AG04450 (cell line): Measurements from ENCODE around the gene ARHGAP6. TPM values are rescaled to one million over a fixed set of nuclear protein-coding genes. Genes with fewer than 3 reads are reported as not detected.

Experiments
- CTCF ChIA-PET: fragments of 300-600, 350-600 bp; formaldehyde crosslinking; extraction: SDS; loops from one replicate; lab custom pipeline; 2022; ENCODE audit warnings: antibody characterized with exemption, inconsistent platforms; lab: Charles Lee
- POLR2A ChIA-PET: fragments of 350-600 bp; formaldehyde crosslinking; extraction: SDS; loops from one replicate; lab custom pipeline; 2021; ENCODE audit warnings: antibody characterized with exemption, inconsistent platforms; lab: Yijun Ruan, JAX
- DNase-seq: peaks from one replicate; pipeline ENCODE4 v3.0.0-alpha.2; 2011; ENCODE audit warnings: low read depth, low spot score
- H3K27ac ChIP-seq: one replicate; pipeline ENCODE4 v1.5.1; 2012; ENCODE audit warnings: low read depth, low read length, control low read depth
- H3K27me3 ChIP-seq: one replicate; pipeline ENCODE4 v1.6.0; 2012; ENCODE audit warnings: low read length; ENCODE audit not compliant: control insufficient read depth, insufficient read depth
- H3K4me3 ChIP-seq: 2 replicates; pipeline ENCODE4 v1.5.1; 2011; ENCODE audit warnings: mild to moderate bottlenecking, low read depth, low read length, control low read depth
- H3K9me3 ChIP-seq: 2 replicates; pipeline ENCODE4 v1.5.1; 2012; ENCODE audit warnings: low read length; ENCODE audit not compliant: control insufficient read depth, insufficient read depth
- polyA plus RNA-seq: library from polyadenylated mRNA; depleted of rRNA; stranded (reverse); fragments of >200 nt; gene quantifications from 2 replicates; pipeline ENCODE4 v1.2.3, GENCODE V29; 2011
- TF ChIP-seq, protein P1 (sequence below): IDR thresholded peaks from 2 replicates; pipeline ENCODE4 v1.5.1; 2011; ENCODE audit warnings: low read depth, low read length, control low read depth, inconsistent platforms

ARHGAP6 gene
- polyA plus RNA-seq, 1 experiment, result 4.0 TPM

DNA sequence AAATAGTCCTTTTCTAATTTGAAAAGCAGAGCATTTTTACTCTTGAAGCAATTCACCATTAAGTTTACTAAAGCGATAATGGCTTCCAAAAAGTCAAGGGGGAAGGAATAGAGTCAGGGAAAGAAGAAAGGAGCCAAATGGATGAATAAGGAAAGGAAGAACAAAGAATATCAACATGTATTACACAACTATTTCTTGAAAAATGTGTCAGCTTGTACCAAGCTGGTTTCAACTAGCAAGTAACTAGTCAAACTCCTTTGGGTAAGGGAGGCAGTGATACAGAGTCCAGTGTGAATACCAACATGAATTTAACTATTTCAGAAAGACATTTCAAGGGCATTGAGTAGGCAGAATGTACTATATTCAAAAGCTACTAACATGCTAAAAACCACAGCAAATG is 112.1 kb downstream of the ARHGAP6 start:
- TF ChIP-seq, protein P1, sequence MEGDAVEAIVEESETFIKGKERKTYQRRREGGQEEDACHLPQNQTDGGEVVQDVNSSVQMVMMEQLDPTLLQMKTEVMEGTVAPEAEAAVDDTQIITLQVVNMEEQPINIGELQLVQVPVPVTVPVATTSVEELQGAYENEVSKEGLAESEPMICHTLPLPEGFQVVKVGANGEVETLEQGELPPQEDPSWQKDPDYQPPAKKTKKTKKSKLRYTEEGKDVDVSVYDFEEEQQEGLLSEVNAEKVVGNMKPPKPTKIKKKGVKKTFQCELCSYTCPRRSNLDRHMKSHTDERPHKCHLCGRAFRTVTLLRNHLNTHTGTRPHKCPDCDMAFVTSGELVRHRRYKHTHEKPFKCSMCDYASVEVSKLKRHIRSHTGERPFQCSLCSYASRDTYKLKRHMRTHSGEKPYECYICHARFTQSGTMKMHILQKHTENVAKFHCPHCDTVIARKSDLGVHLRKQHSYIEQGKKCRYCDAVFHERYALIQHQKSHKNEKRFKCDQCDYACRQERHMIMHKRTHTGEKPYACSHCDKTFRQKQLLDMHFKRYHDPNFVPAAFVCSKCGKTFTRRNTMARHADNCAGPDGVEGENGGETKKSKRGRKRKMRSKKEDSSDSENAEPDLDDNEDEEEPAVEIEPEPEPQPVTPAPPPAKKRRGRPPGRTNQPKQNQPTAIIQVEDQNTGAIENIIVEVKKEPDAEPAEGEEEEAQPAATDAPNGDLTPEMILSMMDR, result no peak
- H3K9me3 ChIP-seq, result no peaks in the 10 kb centered on the region
- CTCF ChIA-PET, result interaction anchor here (1.5 kb wide), 1 partner anchor 171 kb away, joined by 7 read pairs; no protein-coding TSS in a partner anchor
- no peak for DNase-seq
- H3K27me3 ChIP-seq, result no peaks in the 10 kb centered on the region
- H3K27ac ChIP-seq, result no peak overlapping the region
- no peak overlapping the region for H3K4me3 ChIP-seq
- POLR2A ChIA-PET, result no interaction called here

DNA sequence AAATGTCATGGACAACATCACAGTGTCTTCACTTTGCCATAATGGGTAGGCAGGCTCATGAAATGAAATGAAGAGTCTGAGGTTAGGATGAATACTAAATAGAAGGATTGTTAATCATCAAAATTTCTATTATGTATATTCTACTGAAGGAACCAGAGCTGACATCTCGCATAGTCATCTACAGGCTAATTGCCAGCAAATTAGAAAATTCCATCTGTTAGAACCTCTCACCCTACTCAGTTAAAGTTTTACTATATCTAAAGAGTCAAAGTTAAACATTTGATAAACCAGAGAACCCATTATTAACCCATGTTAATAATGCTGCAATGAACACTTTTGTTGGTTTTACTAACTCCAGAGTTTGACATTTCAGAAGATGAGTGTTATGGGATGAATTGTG is 114.6 kb downstream of the ARHGAP6 start:
- ChIA-PET CTCF (no interaction called here), POLR2A (no interaction called here)
- H3K9me3 ChIP-seq, result no peaks in the 10 kb centered on the region
- no peaks in the 10 kb centered on the region for H3K27me3 ChIP-seq
- TF ChIP-seq, protein P1, result no peak
- no peak overlapping the region for H3K4me3 ChIP-seq
- no peak overlapping the region for H3K27ac ChIP-seq
- DNase-seq, result no peak

DNA sequence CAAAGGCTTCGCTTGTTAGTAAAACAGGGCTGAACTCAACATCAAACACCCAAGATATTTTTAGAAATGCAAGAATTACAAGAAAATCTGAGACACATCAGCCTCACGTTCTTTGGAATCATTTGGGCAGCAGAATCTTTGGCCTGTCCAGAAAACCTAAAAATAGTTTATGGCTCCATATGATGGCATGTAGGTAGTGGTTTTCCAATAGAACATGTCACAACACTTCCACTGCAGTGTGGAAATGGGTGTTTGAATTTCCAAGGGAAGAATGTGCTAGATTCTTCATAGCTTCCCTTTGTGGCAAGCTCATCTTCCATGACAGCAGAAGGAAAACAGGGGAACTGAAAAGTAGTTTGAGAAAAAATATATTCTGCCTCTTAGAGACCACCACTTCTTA is 118.8 kb downstream of the ARHGAP6 start:
- TF ChIP-seq, protein P1, result no peak
- Histone ChIP-seq H3K27ac (no peak overlapping the region), H3K4me3 (no peak overlapping the region), H3K9me3 (no peaks in the 10 kb centered on the region), H3K27me3 (no peaks in the 10 kb centered on the region)
- DNase-seq, result no peak
- ChIA-PET CTCF (no interaction called here), POLR2A (no interaction called here)

DNA sequence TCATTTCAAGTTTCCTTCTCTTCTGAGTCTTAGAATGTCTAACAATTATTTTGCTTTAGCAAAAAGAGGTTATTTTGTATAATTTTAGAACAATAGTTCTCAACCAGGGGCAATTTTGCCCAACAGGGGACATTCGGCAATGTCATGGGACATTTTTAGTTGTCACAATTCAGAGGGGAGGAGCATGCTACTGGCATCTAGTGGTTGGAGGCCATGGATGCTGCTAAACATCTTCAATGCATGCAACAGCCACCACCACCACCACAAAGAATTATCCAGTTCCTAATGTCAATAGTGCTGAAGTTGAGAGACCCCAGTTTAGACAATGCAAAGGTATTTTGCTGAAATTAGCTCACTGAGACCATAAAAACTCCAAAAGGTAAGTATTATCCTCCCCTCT is 122.5 kb downstream of the ARHGAP6 start:
- ChIA-PET CTCF (no interaction called here), POLR2A (no interaction called here)
- no peak overlapping the region for H3K27ac ChIP-seq
- DNase-seq, result no peak
- TF ChIP-seq, protein P1, result no peak
- no peaks in the 10 kb centered on the region for H3K9me3 ChIP-seq
- no peak overlapping the region for H3K4me3 ChIP-seq
- H3K27me3 ChIP-seq, result no peaks in the 10 kb centered on the region

DNA sequence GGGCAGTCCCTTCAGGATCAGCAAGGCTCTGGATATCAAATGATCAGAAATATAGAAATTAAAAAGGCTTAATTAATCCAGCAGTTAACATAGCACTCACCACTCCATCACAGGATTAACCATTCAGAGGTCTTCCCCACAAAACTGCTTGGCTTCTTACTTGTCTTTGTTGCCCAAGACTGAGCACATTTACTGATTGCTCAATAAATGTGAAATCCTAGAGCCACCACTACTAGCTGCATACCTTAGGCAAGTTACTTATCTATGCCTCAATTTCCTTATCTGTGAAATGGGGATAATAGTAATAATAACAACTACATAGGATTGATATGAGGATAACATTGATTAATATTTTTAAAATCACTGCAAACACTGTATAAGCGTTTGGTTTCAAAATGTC is 124.2 kb downstream of the ARHGAP6 start:
- Histone ChIP-seq H3K9me3 (no peaks in the 10 kb centered on the region), H3K27ac (no peak overlapping the region), H3K4me3 (no peak overlapping the region), H3K27me3 (no peaks in the 10 kb centered on the region)
- TF ChIP-seq, protein P1, result no peak
- POLR2A ChIA-PET, result no interaction called here
- CTCF ChIA-PET, result interaction anchor here (0.7 to 1.0 kb wide), 2 partner anchors 182 to 217 kb away, joined by 5 to 7 read pairs; partner anchors contain the start of gene MSL3
- DNase-seq, result no peak
